ENCODE results near the gene ID2. TPM values are rescaled to one million over a fixed set of nuclear protein-coding genes. Genes with fewer than 3 reads are reported as not detected.

ID2 gene
- total and polyA plus RNA-seq, 2 of the 13 experiments (the other 11 are each of a cell fraction or from before 2014, with no cell fraction given): 214 to 719 TPM

DNA sequence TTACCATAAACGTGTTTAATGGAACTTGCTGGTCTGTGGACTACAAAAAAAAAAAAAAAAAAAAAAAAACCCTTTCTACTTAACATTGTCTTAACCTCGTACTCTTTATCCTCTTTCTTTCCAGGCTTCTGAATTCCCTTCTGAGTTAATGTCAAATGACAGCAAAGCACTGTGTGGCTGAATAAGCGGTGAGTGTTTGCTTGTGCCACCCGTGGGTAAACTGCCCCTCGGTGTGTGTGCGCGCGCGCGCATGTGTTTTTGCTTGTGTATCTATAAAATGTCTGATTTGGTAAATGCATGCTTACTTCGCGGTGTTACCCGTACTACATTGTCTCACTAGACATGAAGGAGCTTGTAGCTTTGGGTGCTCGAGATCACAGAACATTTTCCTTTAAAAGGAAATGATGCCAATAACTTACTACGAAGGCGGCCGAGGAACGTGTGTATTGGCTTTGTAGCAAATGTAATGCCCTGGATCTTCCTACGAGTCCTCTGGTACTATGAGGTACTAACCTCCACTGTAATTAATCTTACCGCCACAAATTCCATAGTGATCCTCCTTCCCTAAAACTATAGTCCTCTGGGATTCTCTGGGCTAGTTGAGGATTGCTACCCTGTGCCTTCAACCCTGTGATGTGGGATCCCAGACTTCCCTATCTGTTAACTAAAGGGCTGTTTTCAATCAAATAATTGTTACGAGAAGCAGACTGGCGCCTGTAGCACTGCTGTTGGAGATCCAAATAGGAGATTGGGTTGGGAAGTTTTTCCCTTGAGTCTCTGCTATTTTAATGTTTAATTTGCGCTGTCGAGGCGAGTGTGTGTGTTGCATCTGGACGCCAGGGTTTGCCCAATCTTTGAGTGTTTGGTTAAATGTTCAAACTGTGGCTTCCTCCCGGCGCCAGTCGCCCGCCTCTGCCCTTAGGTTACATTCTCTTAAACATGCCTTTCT is 1.1 kb downstream of the ID2 start (continued):
- TF ChIP-seq, protein P1, sequence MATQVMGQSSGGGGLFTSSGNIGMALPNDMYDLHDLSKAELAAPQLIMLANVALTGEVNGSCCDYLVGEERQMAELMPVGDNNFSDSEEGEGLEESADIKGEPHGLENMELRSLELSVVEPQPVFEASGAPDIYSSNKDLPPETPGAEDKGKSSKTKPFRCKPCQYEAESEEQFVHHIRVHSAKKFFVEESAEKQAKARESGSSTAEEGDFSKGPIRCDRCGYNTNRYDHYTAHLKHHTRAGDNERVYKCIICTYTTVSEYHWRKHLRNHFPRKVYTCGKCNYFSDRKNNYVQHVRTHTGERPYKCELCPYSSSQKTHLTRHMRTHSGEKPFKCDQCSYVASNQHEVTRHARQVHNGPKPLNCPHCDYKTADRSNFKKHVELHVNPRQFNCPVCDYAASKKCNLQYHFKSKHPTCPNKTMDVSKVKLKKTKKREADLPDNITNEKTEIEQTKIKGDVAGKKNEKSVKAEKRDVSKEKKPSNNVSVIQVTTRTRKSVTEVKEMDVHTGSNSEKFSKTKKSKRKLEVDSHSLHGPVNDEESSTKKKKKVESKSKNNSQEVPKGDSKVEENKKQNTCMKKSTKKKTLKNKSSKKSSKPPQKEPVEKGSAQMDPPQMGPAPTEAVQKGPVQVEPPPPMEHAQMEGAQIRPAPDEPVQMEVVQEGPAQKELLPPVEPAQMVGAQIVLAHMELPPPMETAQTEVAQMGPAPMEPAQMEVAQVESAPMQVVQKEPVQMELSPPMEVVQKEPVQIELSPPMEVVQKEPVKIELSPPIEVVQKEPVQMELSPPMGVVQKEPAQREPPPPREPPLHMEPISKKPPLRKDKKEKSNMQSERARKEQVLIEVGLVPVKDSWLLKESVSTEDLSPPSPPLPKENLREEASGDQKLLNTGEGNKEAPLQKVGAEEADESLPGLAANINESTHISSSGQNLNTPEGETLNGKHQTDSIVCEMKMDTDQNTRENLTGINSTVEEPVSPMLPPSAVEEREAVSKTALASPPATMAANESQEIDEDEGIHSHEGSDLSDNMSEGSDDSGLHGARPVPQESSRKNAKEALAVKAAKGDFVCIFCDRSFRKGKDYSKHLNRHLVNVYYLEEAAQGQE (IDR thresholded peaks at IDR 0.05; ENCODE audit: borderline replicate concordance in 1 of 2, low read depth in 1 of 2, low read length in 2 of 2): peak in 1 of 2 experiments; percentile 21; a peak in 1 of 4 replicates
- TF ChIP-seq SMC3 (IDR thresholded peaks at IDR 0.05; ENCODE audit: low read length) (peak; percentile 14; the same call in 1 of the 2 replicates), NCOA5 (CRISPR knock-in tag; IDR thresholded peaks at IDR 0.05) (no peak), MBD4 (IDR thresholded peaks at IDR 0.05; ENCODE audit: borderline replicate concordance, low read length) (no peak), ZFX (CRISPR knock-in tag; IDR thresholded peaks at IDR 0.05; ENCODE audit: low read depth) (peak; percentile 18; the same call in 1 of the 2 replicates), ZNF552 (CRISPR knock-in tag; IDR thresholded peaks at IDR 0.05; ENCODE audit: borderline replicate concordance) (no peak), PHB2 (IDR thresholded peaks at IDR 0.05; ENCODE audit: partially characterized antibody) (no peak), TBX2 (CRISPR knock-in tag; IDR thresholded peaks at IDR 0.05; ENCODE audit: borderline replicate concordance) (0 out of 2 replicates have a peak, but pooled peaks have one; percentile 40), GTF3A (CRISPR knock-in tag; conservative IDR thresholded peaks at IDR 0.05) (no peak), ELF3 (CRISPR knock-in tag; IDR thresholded peaks at IDR 0.05) (0 out of 2 replicates have a peak, but pooled peaks have one; percentile 20)
- TF ChIP-seq, protein P2, sequence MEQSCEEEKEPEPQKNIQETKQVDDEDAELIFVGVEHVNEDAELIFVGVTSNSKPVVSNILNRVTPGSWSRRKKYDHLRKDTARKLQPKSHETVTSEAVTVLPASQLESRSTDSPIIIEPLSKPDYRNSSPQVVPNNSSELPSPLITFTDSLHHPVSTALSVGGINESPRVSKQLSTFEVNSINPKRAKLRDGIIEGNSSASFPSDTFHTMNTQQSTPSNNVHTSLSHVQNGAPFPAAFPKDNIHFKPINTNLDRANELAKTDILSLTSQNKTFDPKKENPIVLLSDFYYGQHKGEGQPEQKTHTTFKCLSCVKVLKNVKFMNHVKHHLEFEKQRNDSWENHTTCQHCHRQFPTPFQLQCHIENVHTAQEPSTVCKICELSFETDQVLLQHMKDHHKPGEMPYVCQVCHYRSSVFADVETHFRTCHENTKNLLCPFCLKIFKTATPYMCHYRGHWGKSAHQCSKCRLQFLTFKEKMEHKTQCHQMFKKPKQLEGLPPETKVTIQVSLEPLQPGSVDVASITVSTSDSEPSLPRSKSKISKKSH (CRISPR knock-in tag; IDR thresholded peaks at IDR 0.05; ENCODE audit: borderline replicate concordance): no peak
- TF ChIP-seq, protein P3, sequence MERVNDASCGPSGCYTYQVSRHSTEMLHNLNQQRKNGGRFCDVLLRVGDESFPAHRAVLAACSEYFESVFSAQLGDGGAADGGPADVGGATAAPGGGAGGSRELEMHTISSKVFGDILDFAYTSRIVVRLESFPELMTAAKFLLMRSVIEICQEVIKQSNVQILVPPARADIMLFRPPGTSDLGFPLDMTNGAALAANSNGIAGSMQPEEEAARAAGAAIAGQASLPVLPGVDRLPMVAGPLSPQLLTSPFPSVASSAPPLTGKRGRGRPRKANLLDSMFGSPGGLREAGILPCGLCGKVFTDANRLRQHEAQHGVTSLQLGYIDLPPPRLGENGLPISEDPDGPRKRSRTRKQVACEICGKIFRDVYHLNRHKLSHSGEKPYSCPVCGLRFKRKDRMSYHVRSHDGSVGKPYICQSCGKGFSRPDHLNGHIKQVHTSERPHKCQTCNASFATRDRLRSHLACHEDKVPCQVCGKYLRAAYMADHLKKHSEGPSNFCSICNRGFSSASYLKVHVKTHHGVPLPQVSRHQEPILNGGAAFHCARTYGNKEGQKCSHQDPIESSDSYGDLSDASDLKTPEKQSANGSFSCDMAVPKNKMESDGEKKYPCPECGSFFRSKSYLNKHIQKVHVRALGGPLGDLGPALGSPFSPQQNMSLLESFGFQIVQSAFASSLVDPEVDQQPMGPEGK (CRISPR knock-in tag; IDR thresholded peaks at IDR 0.05): 0 out of 2 replicates have a peak, but pooled peaks have one; percentile 32
- TF ChIP-seq, protein P4, sequence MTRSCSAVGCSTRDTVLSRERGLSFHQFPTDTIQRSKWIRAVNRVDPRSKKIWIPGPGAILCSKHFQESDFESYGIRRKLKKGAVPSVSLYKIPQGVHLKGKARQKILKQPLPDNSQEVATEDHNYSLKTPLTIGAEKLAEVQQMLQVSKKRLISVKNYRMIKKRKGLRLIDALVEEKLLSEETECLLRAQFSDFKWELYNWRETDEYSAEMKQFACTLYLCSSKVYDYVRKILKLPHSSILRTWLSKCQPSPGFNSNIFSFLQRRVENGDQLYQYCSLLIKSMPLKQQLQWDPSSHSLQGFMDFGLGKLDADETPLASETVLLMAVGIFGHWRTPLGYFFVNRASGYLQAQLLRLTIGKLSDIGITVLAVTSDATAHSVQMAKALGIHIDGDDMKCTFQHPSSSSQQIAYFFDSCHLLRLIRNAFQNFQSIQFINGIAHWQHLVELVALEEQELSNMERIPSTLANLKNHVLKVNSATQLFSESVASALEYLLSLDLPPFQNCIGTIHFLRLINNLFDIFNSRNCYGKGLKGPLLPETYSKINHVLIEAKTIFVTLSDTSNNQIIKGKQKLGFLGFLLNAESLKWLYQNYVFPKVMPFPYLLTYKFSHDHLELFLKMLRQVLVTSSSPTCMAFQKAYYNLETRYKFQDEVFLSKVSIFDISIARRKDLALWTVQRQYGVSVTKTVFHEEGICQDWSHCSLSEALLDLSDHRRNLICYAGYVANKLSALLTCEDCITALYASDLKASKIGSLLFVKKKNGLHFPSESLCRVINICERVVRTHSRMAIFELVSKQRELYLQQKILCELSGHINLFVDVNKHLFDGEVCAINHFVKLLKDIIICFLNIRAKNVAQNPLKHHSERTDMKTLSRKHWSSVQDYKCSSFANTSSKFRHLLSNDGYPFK (CRISPR knock-in tag; IDR thresholded peaks at IDR 0.05; ENCODE audit: borderline replicate concordance): no peak
- TF ChIP-seq, protein P5, sequence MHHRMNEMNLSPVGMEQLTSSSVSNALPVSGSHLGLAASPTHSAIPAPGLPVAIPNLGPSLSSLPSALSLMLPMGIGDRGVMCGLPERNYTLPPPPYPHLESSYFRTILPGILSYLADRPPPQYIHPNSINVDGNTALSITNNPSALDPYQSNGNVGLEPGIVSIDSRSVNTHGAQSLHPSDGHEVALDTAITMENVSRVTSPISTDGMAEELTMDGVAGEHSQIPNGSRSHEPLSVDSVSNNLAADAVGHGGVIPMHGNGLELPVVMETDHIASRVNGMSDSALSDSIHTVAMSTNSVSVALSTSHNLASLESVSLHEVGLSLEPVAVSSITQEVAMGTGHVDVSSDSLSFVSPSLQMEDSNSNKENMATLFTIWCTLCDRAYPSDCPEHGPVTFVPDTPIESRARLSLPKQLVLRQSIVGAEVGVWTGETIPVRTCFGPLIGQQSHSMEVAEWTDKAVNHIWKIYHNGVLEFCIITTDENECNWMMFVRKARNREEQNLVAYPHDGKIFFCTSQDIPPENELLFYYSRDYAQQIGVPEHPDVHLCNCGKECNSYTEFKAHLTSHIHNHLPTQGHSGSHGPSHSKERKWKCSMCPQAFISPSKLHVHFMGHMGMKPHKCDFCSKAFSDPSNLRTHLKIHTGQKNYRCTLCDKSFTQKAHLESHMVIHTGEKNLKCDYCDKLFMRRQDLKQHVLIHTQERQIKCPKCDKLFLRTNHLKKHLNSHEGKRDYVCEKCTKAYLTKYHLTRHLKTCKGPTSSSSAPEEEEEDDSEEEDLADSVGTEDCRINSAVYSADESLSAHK (CRISPR knock-in tag; IDR thresholded peaks at IDR 0.05; ENCODE audit: borderline replicate concordance): no peak

All from HepG2 (cell line).